Ishikawa (cell line): Measurements from ENCODE around the gene ATXN7.

Source experiments
- CEBPB ChIP-seq: IDR thresholded peaks from 2 replicates; pipeline ENCODE4 v1.6.1; 2012
- CREB1 ChIP-seq: IDR thresholded peaks from 2 replicates; pipeline ENCODE4 v1.6.1; 2012; ENCODE audit warnings: low read depth
- EGR1 ChIP-seq: IDR thresholded peaks from 2 replicates; pipeline ENCODE4 v1.6.1; 2012
- EP300 ChIP-seq: IDR thresholded peaks from 2 replicates; pipeline ENCODE4 v1.6.1; 2012; ENCODE audit warnings: borderline replicate concordance
- FOXM1 ChIP-seq: IDR thresholded peaks from 2 replicates; pipeline ENCODE4 v1.6.1; 2012; ENCODE audit warnings: low read depth, borderline replicate concordance
- MAX ChIP-seq: IDR thresholded peaks from 2 replicates; pipeline ENCODE4 v1.6.1; 2012
- NFIC ChIP-seq: IDR thresholded peaks from 2 replicates; pipeline ENCODE4 v1.6.1; 2012
- RAD21 ChIP-seq: IDR thresholded peaks from 2 replicates; pipeline ENCODE4 v1.6.1; 2012; ENCODE audit warnings: low read depth
- REST ChIP-seq: IDR thresholded peaks from 2 replicates; pipeline ENCODE4 v1.6.1; 2012; ENCODE audit warnings: low read depth, mild to moderate bottlenecking
- TAF1 ChIP-seq: IDR thresholded peaks from 2 replicates; pipeline ENCODE4 v1.6.1; 2012; ENCODE audit warnings: low read depth, mild to moderate bottlenecking
- TCF12 ChIP-seq: IDR thresholded peaks from 2 replicates; pipeline ENCODE4 v1.6.1; 2012; ENCODE audit warnings: low read depth
- TEAD4 ChIP-seq: IDR thresholded peaks from 2 replicates; pipeline ENCODE4 v1.6.1; 2012
- USF1 ChIP-seq: IDR thresholded peaks from 2 replicates; pipeline ENCODE4 v1.6.1; 2012
- YY1 ChIP-seq: IDR thresholded peaks from 2 replicates; pipeline ENCODE4 v1.6.1; 2012; ENCODE audit warnings: low read depth
- ZBTB7A ChIP-seq: IDR thresholded peaks from 2 replicates; pipeline ENCODE4 v1.6.1; 2012; ENCODE audit warnings: low read depth

ATXN7 gene

GRCh38 chr3:63870615-63871005, 6.9 kb downstream of the ATXN7 start:
- TF ChIP-seq EGR1 (no peak), ZBTB7A (no peak), TEAD4 (no peak), CREB1 (no peak), RAD21 (no peak), EP300 (no peak), CEBPB (no peak), YY1 (no peak), NFIC (no peak), REST (no peak)

GRCh38 chr3:63872135-63872924, 8.7 kb downstream of the ATXN7 start:
- no peak for TF ChIP-seq CREB1
- TF ChIP-seq EP300 = no peak
- TF ChIP-seq FOXM1 = no peak
- no peak for TF ChIP-seq MAX
- no peak for TF ChIP-seq YY1
- no peak for TF ChIP-seq RAD21
- TF ChIP-seq NFIC = no peak
- no peak for TF ChIP-seq TAF1
- no peak for TF ChIP-seq REST
- TF ChIP-seq CEBPB = no peak
- TF ChIP-seq EGR1 = no peak
- TF ChIP-seq TCF12 = no peak
- TF ChIP-seq USF1 = no peak
- no peak for TF ChIP-seq TEAD4
- no peak for TF ChIP-seq ZBTB7A

- TF ChIP-seq ZBTB7A (no peak), FOXM1 (no peak), CEBPB (no peak), EP300 (no peak), TEAD4 (no peak), REST (no peak), CREB1 (no peak), TAF1 (no peak), TCF12 (no peak)
Measured at GRCh38 chr3:63874769-63875168, 11.1 kb downstream of the ATXN7 start.

GRCh38 chr3:63875510-63875909, 11.8 kb downstream of the ATXN7 start:
- no peak for TF ChIP-seq RAD21
- TF ChIP-seq NFIC = no peak
- TF ChIP-seq YY1 = no peak
- no peak for TF ChIP-seq ZBTB7A

GRCh38 chr3:63876260-63876659, 12.6 kb downstream of the ATXN7 start:
- TF ChIP-seq ZBTB7A = no peak
